Measurements from ENCODE around the gene DUSP1. TPM values are rescaled to one million over a fixed set of nuclear protein-coding genes. Genes with fewer than 3 reads are reported as not detected.

The DUSP1 gene, protein sequence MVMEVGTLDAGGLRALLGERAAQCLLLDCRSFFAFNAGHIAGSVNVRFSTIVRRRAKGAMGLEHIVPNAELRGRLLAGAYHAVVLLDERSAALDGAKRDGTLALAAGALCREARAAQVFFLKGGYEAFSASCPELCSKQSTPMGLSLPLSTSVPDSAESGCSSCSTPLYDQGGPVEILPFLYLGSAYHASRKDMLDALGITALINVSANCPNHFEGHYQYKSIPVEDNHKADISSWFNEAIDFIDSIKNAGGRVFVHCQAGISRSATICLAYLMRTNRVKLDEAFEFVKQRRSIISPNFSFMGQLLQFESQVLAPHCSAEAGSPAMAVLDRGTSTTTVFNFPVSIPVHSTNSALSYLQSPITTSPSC
- 21.2 and 43.0 TPM in 2 replicates for total RNA-seq

DNA sequence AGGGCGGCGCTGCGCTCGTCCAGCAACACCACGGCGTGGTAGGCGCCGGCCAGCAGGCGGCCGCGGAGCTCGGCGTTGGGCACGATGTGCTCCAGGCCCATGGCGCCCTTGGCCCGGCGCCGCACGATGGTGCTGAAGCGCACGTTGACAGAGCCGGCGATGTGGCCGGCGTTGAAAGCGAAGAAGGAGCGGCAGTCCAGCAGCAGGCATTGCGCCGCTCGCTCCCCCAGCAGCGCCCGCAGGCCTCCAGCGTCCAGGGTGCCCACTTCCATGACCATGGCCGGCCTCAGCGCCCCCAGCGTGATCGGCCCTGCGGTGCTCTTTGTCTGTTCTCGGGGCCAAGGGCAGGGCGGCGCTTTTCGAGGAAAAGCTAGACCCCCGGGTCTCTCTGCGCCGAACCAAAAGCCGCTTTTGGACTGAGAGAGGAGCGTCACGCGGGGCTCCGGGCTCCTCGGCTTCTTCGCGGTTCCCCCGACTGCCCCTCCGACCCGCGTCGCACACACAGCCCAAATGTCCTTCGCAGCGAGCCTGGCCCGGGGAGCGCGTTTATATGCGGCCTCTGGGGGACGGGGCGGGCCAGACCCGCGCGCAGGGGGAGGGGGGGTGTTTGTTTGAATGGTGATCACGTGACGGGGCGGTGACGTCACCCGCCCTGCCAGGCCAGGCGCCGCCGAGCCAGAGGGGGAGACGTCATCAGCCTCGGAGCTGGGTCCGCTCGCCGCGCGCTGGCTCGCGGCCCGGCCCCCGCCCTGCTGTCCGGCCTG is at the start of gene DUSP1:
TSS of gene DUSP1 (minus strand) at position 521 of the 764 bp plus-strand sequence. CDS start at position 278, 243 bp downstream.

Other genes starting within 250 kb of the DUSP1 start
- gene NEURL1B, start 129.9 kb downstream of the DUSP1 start, total RNA-seq, result 0.47 and 5.1 TPM in 2 replicates
- 103 and 126 TPM in 2 replicates for gene ERGIC1, start 63.1 kb upstream of the DUSP1 start, total RNA-seq
- gene RPL26L1, start 188.2 kb upstream of the DUSP1 start, total RNA-seq, result 64.6 and 75.8 TPM in 2 replicates
- 310 and 458 TPM in 2 replicates for gene ATP6V0E1, start 212.6 kb upstream of the DUSP1 start, total RNA-seq